Thyroid gland (tissue), 4 donors: ENCODE results near the gene CCDC85A.

Source experiments
- CTCF ChIP-seq, 6 experiments: fragments of 200-600 bp in 3 of 6; fragments of 450-650 bp in 3 of 6; sonication (generic) in 3 of 6; IDR thresholded peaks; one replicate each; pipeline ENCODE4 v1.5.1; 2016 to 2019; ENCODE audit warnings: antibody characterized with exemption in 6 of 6, mild to moderate bottlenecking in 2 of 6, inconsistent platforms in 1 of 6, moderate library complexity in 1 of 6
- POLR2A ChIP-seq, 2 donors: fragments of 450-650 bp; IDR thresholded peaks; one replicate each; pipeline ENCODE4 v1.6.1; 2017; ENCODE audit warnings: antibody characterized with exemption in 2 of 2, mild to moderate bottlenecking in 2 of 2, moderate library complexity in 1 of 2

GRCh38 chr2:56222481-56222880 lies 38.7 kb downstream of the CCDC85A start:
- no peak for TF ChIP-seq CTCF (IDR thresholded peaks at IDR 0.05)
- TF ChIP-seq POLR2A (IDR thresholded peaks at IDR 0.05) = no peak
